Measurements from ENCODE around the gene TIMM10.

DNA sequence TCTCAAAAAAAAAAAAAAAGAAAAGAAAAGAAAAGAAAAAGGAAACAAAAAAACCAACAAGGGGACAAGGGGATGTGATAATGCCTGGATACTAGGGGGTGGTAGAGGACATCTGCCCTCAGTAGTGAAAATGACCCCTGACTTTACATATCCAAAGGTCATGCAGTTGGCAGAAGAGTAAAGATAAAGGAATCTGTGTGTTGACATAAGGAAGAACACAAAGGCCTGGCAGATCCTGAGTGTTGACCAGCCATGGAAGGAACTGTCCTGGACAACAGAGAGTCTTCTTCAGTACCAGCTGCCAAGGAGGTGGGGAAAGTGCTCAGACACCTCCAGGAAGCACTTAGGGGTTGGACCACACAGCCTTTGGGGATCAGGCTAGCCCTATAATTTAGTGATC is 27.7 kb downstream of the TIMM10 start:
- TF ChIP-seq, protein P1, sequence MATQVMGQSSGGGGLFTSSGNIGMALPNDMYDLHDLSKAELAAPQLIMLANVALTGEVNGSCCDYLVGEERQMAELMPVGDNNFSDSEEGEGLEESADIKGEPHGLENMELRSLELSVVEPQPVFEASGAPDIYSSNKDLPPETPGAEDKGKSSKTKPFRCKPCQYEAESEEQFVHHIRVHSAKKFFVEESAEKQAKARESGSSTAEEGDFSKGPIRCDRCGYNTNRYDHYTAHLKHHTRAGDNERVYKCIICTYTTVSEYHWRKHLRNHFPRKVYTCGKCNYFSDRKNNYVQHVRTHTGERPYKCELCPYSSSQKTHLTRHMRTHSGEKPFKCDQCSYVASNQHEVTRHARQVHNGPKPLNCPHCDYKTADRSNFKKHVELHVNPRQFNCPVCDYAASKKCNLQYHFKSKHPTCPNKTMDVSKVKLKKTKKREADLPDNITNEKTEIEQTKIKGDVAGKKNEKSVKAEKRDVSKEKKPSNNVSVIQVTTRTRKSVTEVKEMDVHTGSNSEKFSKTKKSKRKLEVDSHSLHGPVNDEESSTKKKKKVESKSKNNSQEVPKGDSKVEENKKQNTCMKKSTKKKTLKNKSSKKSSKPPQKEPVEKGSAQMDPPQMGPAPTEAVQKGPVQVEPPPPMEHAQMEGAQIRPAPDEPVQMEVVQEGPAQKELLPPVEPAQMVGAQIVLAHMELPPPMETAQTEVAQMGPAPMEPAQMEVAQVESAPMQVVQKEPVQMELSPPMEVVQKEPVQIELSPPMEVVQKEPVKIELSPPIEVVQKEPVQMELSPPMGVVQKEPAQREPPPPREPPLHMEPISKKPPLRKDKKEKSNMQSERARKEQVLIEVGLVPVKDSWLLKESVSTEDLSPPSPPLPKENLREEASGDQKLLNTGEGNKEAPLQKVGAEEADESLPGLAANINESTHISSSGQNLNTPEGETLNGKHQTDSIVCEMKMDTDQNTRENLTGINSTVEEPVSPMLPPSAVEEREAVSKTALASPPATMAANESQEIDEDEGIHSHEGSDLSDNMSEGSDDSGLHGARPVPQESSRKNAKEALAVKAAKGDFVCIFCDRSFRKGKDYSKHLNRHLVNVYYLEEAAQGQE (IDR thresholded peaks at IDR 0.05): no peak
- TF ChIP-seq, protein P2, sequence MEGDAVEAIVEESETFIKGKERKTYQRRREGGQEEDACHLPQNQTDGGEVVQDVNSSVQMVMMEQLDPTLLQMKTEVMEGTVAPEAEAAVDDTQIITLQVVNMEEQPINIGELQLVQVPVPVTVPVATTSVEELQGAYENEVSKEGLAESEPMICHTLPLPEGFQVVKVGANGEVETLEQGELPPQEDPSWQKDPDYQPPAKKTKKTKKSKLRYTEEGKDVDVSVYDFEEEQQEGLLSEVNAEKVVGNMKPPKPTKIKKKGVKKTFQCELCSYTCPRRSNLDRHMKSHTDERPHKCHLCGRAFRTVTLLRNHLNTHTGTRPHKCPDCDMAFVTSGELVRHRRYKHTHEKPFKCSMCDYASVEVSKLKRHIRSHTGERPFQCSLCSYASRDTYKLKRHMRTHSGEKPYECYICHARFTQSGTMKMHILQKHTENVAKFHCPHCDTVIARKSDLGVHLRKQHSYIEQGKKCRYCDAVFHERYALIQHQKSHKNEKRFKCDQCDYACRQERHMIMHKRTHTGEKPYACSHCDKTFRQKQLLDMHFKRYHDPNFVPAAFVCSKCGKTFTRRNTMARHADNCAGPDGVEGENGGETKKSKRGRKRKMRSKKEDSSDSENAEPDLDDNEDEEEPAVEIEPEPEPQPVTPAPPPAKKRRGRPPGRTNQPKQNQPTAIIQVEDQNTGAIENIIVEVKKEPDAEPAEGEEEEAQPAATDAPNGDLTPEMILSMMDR (IDR thresholded peaks at IDR 0.05; ENCODE audit: low read depth, low read length, missing input control): no peak
- TF ChIP-seq TAF1 (conservative IDR thresholded peaks at IDR 0.05) (no peak), EGR1 (IDR thresholded peaks at IDR 0.05; ENCODE audit: low read depth in 2 of 2) (no peak), YY1 (IDR thresholded peaks at IDR 0.05) (no peak), RAD21 (IDR thresholded peaks at IDR 0.05) (peak in 1 of 2 donors; percentile 21), RXRA (IDR thresholded peaks at IDR 0.05) (peak; percentile 82 to 84), FOXA1 (IDR thresholded peaks at IDR 0.05) (peak; percentile 47)
- TF ChIP-seq, protein P3, sequence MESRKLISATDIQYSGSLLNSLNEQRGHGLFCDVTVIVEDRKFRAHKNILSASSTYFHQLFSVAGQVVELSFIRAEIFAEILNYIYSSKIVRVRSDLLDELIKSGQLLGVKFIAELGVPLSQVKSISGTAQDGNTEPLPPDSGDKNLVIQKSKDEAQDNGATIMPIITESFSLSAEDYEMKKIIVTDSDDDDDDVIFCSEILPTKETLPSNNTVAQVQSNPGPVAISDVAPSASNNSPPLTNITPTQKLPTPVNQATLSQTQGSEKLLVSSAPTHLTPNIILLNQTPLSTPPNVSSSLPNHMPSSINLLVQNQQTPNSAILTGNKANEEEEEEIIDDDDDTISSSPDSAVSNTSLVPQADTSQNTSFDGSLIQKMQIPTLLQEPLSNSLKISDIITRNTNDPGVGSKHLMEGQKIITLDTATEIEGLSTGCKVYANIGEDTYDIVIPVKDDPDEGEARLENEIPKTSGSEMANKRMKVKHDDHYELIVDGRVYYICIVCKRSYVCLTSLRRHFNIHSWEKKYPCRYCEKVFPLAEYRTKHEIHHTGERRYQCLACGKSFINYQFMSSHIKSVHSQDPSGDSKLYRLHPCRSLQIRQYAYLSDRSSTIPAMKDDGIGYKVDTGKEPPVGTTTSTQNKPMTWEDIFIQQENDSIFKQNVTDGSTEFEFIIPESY (IDR thresholded peaks at IDR 0.05): no peak
- TF ChIP-seq, protein P4, sequence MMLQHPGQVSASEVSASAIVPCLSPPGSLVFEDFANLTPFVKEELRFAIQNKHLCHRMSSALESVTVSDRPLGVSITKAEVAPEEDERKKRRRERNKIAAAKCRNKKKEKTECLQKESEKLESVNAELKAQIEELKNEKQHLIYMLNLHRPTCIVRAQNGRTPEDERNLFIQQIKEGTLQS (IDR thresholded peaks at IDR 0.05): no peak
- TF ChIP-seq, protein P5, sequence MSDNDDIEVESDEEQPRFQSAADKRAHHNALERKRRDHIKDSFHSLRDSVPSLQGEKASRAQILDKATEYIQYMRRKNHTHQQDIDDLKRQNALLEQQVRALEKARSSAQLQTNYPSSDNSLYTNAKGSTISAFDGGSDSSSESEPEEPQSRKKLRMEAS (IDR thresholded peaks at IDR 0.05): peak; percentile 42
